Measurements from ENCODE around the gene KRT32. TPM values are rescaled to one million over a fixed set of nuclear protein-coding genes. Genes with fewer than 3 reads are reported as not detected.

KRT32 gene
- total and polyA plus RNA-seq, 2 donors from 2014 or later: not detected

- no peaks in the 10 kb centered on the region for H3K9me3 ChIP-seq (ENCODE audit: control insufficient read depth in 2 of 3, insufficient read depth in 1 of 3, low read length in 3 of 3)
- H3K4me1 ChIP-seq (ENCODE audit: control insufficient read depth in 2 of 3, insufficient read depth in 2 of 3, low read depth in 1 of 3, low read length in 3 of 3): no peaks in the 10 kb centered on the region
- FAIRE-seq (no peak), DNase-seq (no peak)
- H3K36me3 ChIP-seq (ENCODE audit: control insufficient read depth in 2 of 3, insufficient read depth in 3 of 3, low read length in 3 of 3): no peaks in the 10 kb centered on the region
- no peak for TF ChIP-seq CTCF (IDR thresholded peaks at IDR 0.05; ENCODE audit: borderline replicate concordance, extremely low read depth, insufficient read depth)
- H3K27me3 ChIP-seq (ENCODE audit: control insufficient read depth, insufficient read depth, low read length): no peaks in the 10 kb centered on the region
- H3K4me3 ChIP-seq (ENCODE audit: low read length in 3 of 3): no peak within 1 kb of the TSS
- H3K27ac ChIP-seq (ENCODE audit: low read depth in 2 of 2, low read length in 2 of 2): no peak within 1 kb of the TSS
- no peak within 1 kb of the TSS for H3K9ac ChIP-seq (ENCODE audit: low read length in 3 of 3)
- intact Hi-C loops (cut with DNase I): no loop called here
These were observed 26.6 kb downstream of the KRT32 start, which contains the start of gene KRT38 for GRCh38 chr17:41440531-41441033. Gene KRT38, minus strand, starts transcription at chr17:41440983. Its CDS starts 62 bp downstream, at chr17:41440921.

GRCh38 chr17:41439375-41439774, 27.8 kb downstream of the KRT32 start:
- FAIRE-seq (no peak), DNase-seq (no peak)
- TF ChIP-seq CTCF (IDR thresholded peaks at IDR 0.05; ENCODE audit: borderline replicate concordance, extremely low read depth, insufficient read depth): no peak
- no peaks in the 10 kb centered on the region for H3K36me3 ChIP-seq (ENCODE audit: control insufficient read depth in 2 of 3, insufficient read depth in 3 of 3, low read length in 3 of 3)
- H3K9me3 ChIP-seq (ENCODE audit: control insufficient read depth in 2 of 3, insufficient read depth in 1 of 3, low read length in 3 of 3): no peaks in the 10 kb centered on the region
- H3K9ac ChIP-seq (ENCODE audit: low read length in 3 of 3): no peak overlapping the region
- H3K4me3 ChIP-seq (ENCODE audit: low read length in 3 of 3): no peak overlapping the region
- intact Hi-C loops (cut with DNase I): no loop called here
- H3K27ac ChIP-seq (ENCODE audit: low read depth in 2 of 2, low read length in 2 of 2): no peak overlapping the region
- H3K27me3 ChIP-seq (ENCODE audit: control insufficient read depth, insufficient read depth, low read length): no peaks in the 10 kb centered on the region
- no peaks in the 10 kb centered on the region for H3K4me1 ChIP-seq (ENCODE audit: control insufficient read depth in 2 of 3, insufficient read depth in 2 of 3, low read depth in 1 of 3, low read length in 3 of 3)

- no peaks in the 10 kb centered on the region for H3K4me1 ChIP-seq (ENCODE audit: control insufficient read depth in 2 of 3, insufficient read depth in 2 of 3, low read depth in 1 of 3, low read length in 3 of 3)
- DNase-seq (no peak), FAIRE-seq (no peak)
- intact Hi-C loops (cut with DNase I): no loop called here
- no peak overlapping the region for H3K9ac ChIP-seq (ENCODE audit: low read length in 3 of 3)
- H3K9me3 ChIP-seq (ENCODE audit: control insufficient read depth in 2 of 3, insufficient read depth in 1 of 3, low read length in 3 of 3): no peaks in the 10 kb centered on the region
- no peak for TF ChIP-seq CTCF (IDR thresholded peaks at IDR 0.05; ENCODE audit: borderline replicate concordance, extremely low read depth, insufficient read depth)
- no peak overlapping the region for H3K4me3 ChIP-seq (ENCODE audit: low read length in 3 of 3)
- H3K27me3 ChIP-seq (ENCODE audit: control insufficient read depth, insufficient read depth, low read length): no peaks in the 10 kb centered on the region
- no peak overlapping the region for H3K27ac ChIP-seq (ENCODE audit: low read depth in 2 of 2, low read length in 2 of 2)
- no peaks in the 10 kb centered on the region for H3K36me3 ChIP-seq (ENCODE audit: control insufficient read depth in 2 of 3, insufficient read depth in 3 of 3, low read length in 3 of 3)
These were observed 29.4 kb downstream of the KRT32 start for GRCh38 chr17:41437769-41438168.

GRCh38 chr17:41437254-41437653, 29.9 kb downstream of the KRT32 start:
- no peak for FAIRE-seq
- Histone ChIP-seq H3K27me3 (ENCODE audit: control insufficient read depth, insufficient read depth, low read length) (no peaks in the 10 kb centered on the region), H3K4me1 (ENCODE audit: control insufficient read depth in 2 of 3, insufficient read depth in 2 of 3, low read depth in 1 of 3, low read length in 3 of 3) (no peaks in the 10 kb centered on the region), H3K9me3 (ENCODE audit: control insufficient read depth in 2 of 3, insufficient read depth in 1 of 3, low read length in 3 of 3) (no peaks in the 10 kb centered on the region), H3K36me3 (ENCODE audit: control insufficient read depth in 2 of 3, insufficient read depth in 3 of 3, low read length in 3 of 3) (no peaks in the 10 kb centered on the region), H3K4me3 (ENCODE audit: low read length in 3 of 3) (no peak overlapping the region), H3K9ac (ENCODE audit: low read length in 3 of 3) (no peak overlapping the region), H3K27ac (ENCODE audit: low read depth in 2 of 2, low read length in 2 of 2) (no peak overlapping the region)
- no peak for TF ChIP-seq CTCF (IDR thresholded peaks at IDR 0.05; ENCODE audit: borderline replicate concordance, extremely low read depth, insufficient read depth)
- no peak for DNase-seq
- intact Hi-C loops (cut with DNase I): no loop called here

All from kidney (tissue), 14 donors.